ENCODE data around the gene SFXN5.
A peak's percentile ranks its signal among the peaks of the same experiment; 100 is the strongest.
"Not testable (repeated sequence)": the region's sequence is repeated elsewhere in the genome, so short reads cannot be mapped to it uniquely, and the experiment has no call there.

SFXN5 gene

GRCh38 chr2:73071360-73072128 lies at the start of gene SFXN5:
Gene SFXN5 (minus strand): TSS chr2:73071712. CDS start chr2:73071705, 7 bp downstream.
- TF ChIP-seq CTCF (IDR thresholded peaks at IDR 0.05; ENCODE audit: extremely low read depth, insufficient read depth, missing control alignments), result no peak
- peak; percentile 99 for DNase-seq (ENCODE audit: low spot score)
- in situ Hi-C loops (cut with MboI; ENCODE audit: low pct_unique_long_range_greater_than_20kb, low sequenced_read_pairs, unreplicated experiment), result no loop called here

GRCh38 chr2:73119611-73120239 lies 48.2 kb upstream of the SFXN5 start:
- in situ Hi-C loops (cut with MboI; ENCODE audit: low pct_unique_long_range_greater_than_20kb, low sequenced_read_pairs, unreplicated experiment); DNase-seq (ENCODE audit: low spot score): not testable (repeated sequence)

GRCh38 chr2:73117441-73117840 lies 45.9 kb upstream of the SFXN5 start:
- in situ Hi-C loops (cut with MboI; ENCODE audit: low pct_unique_long_range_greater_than_20kb, low sequenced_read_pairs, unreplicated experiment), result no loop called here
- no peak for DNase-seq (ENCODE audit: low spot score)
- TF ChIP-seq CTCF (IDR thresholded peaks at IDR 0.05; ENCODE audit: extremely low read depth, insufficient read depth, missing control alignments), result no peak

GRCh38 chr2:73116182-73116960 lies 44.9 kb upstream of the SFXN5 start:
- DNase-seq (ENCODE audit: low spot score), result no peak
- in situ Hi-C loops (cut with MboI; ENCODE audit: low pct_unique_long_range_greater_than_20kb, low sequenced_read_pairs, unreplicated experiment), result no loop called here
- no peak for TF ChIP-seq CTCF (IDR thresholded peaks at IDR 0.05; ENCODE audit: extremely low read depth, insufficient read depth, missing control alignments)

- in situ Hi-C loops (cut with MboI; ENCODE audit: low pct_unique_long_range_greater_than_20kb, low sequenced_read_pairs, unreplicated experiment), result no loop called here
- no peak for TF ChIP-seq CTCF (IDR thresholded peaks at IDR 0.05; ENCODE audit: extremely low read depth, insufficient read depth, missing control alignments)
- no peak for DNase-seq (ENCODE audit: low spot score)
Observed at GRCh38 chr2:73114273-73114867, 42.9 kb upstream of the SFXN5 start.

GRCh38 chr2:73112913-73113854 lies 41.7 kb upstream of the SFXN5 start, which contains the start of gene RAB11FIP5:
Gene RAB11FIP5 (minus strand): TSS chr2:73112948. CDS start chr2:73112777, 171 bp downstream.
- TF ChIP-seq CTCF (IDR thresholded peaks at IDR 0.05; ENCODE audit: extremely low read depth, insufficient read depth, missing control alignments), result no peak
- in situ Hi-C loops (cut with MboI; ENCODE audit: low pct_unique_long_range_greater_than_20kb, low sequenced_read_pairs, unreplicated experiment), result no loop called here
- peak; percentile 84 for DNase-seq (ENCODE audit: low spot score)
